ENCODE measurements around the gene CELA2A.

DNA sequence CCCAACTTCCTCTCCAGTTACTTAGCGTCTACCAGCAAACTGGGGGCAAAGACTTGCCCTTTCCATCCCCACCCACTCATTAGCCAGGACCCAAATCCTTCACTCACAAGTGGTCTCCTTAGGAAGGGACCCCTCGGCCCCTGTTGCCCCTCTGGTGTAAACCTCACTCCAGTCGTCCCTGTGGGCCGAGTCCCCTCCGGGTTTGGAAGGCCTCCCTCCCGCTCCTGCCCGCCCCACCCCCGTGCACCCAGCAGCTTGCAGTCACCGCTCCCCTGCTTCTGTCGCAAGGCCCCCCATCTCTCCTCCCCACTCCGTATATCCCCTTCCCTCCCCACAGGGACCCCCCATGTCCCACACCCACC lies 45.7 kb upstream of the CELA2A start:
- TF ChIP-seq, protein P1, sequence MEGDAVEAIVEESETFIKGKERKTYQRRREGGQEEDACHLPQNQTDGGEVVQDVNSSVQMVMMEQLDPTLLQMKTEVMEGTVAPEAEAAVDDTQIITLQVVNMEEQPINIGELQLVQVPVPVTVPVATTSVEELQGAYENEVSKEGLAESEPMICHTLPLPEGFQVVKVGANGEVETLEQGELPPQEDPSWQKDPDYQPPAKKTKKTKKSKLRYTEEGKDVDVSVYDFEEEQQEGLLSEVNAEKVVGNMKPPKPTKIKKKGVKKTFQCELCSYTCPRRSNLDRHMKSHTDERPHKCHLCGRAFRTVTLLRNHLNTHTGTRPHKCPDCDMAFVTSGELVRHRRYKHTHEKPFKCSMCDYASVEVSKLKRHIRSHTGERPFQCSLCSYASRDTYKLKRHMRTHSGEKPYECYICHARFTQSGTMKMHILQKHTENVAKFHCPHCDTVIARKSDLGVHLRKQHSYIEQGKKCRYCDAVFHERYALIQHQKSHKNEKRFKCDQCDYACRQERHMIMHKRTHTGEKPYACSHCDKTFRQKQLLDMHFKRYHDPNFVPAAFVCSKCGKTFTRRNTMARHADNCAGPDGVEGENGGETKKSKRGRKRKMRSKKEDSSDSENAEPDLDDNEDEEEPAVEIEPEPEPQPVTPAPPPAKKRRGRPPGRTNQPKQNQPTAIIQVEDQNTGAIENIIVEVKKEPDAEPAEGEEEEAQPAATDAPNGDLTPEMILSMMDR (conservative IDR thresholded peaks at IDR 0.05 in 1 of 2, IDR thresholded peaks at IDR 0.05 in 1 of 2; ENCODE audit: extremely low read depth in 1 of 2, insufficient read depth in 1 of 2, low read depth in 1 of 2, low read length in 2 of 2), result no peak
- TF ChIP-seq EZH2 (IDR thresholded peaks at IDR 0.05; ENCODE audit: borderline replicate concordance, low read length), result no peak
